Omental fat pad (tissue), 4 donors: ENCODE measurements around the gene FSIP1. TPM values are rescaled to one million over a fixed set of nuclear protein-coding genes. Genes with fewer than 3 reads are reported as not detected.

Experiments used
- ATAC-seq: fragments of 150-250 bp; one replicate; pipeline ENCODE4 v1.9.1; 2016; ENCODE audit warnings: mild to moderate bottlenecking, moderate library complexity; ENCODE audit not compliant: low FRiP score
- DNase-seq: peaks from one replicate; pipeline ENCODE4 v3.0.0-alpha.2; 2019; ENCODE audit warnings: low spot score
- CTCF ChIP-seq, 3 donors: fragments of 450-650 bp; IDR thresholded peaks; one replicate each; pipeline ENCODE4 v1.5.1; 2016 to 2017; ENCODE audit warnings: antibody characterized with exemption in 3 of 3, mild to moderate bottlenecking in 3 of 3, moderate library complexity in 2 of 3
- total RNA-seq, 4 donors: library from RNA; depleted of rRNA; stranded (reverse); fragments of >200 nt; gene quantifications; one replicate each; pipeline ENCODE4 v1.1.0, GENCODE V29; 2016

Gene FSIP1
- total RNA-seq, 4 donors from 2014 or later: 0.32 to 0.48 (median 0.41) TPM

DNA sequence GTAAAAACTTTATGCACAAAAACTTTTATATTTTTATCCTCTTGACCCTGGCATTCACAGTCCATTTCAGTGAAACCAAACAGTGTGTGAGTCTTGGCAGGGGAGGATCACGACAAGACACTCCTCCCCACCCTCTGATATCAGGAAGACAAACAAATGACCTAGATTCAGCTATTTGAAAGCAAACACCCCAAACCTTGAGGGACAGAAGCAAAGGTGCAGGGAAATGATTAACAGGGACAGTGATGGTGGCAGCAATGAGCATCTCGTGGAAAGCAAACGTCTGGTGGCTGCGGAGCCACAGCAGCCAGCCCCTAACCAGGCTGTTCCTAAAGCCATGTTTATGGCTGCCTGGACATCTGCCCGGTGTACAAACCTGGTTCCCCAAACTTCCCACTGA is 52.1 kb downstream of the FSIP1 start:
- no peak for DNase-seq
- TF ChIP-seq CTCF (IDR thresholded peaks at IDR 0.05): no peak
- no peak for ATAC-seq

DNA sequence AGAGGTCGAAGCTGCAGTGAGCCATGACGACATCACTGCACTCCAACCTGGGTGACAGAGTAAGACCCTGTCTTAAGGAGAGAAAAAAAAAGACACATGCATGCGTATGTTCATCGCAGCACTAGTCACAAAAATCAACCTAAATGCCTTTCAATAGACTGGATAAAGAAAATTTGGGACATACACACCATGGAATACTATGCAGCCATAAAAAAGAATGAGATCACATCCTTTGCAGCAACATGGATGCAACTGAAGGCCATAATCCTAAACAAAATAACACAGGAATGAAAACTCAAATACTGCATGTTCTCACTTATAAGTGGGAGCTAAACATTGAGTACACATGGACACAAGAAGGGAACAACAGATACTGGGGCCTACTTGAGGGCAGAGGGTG is 53.1 kb downstream of the FSIP1 start:
- DNase-seq (no peak), ATAC-seq (no peak)
- no peak for TF ChIP-seq CTCF (IDR thresholded peaks at IDR 0.05)

DNA sequence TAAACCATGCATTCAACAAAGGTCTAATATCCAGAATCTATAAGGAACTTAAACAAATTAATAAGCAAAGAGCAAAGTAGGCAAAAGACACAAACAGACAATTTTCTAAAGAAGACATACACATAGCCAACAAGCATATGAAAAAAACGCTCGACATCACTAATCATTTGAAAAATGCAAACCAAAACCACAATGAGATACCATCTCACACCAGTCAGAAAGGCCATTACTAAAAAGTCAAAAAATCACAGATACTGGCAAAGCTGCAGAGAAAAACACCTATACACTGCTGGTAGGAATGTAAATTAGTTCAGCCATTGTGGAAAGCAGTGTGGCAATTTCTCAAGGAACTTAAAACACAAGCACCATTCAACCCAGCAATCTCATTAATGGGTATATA is 53.8 kb downstream of the FSIP1 start:
- no peak for DNase-seq
- no peak for TF ChIP-seq CTCF (IDR thresholded peaks at IDR 0.05)
- no peak for ATAC-seq

DNA sequence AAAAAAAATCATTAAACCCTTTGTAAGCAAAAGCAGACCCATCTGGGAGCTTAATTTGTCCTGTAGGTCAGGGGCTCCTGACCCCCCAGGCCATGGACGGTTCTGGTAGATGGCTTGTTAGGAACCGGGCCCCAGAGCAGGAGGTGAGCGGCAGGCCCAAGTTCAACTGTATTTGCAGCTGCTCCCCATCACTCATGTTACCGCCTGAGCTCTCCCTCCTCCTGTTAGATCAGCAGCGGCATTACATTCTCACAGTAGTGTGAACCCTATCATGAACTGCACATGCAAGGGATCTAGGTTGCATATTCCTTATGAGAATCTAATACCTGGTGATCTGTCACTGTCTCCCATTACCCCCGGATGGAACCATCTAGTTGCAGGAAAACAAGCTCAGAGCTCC is 60.7 kb downstream of the FSIP1 start:
- no peak for ATAC-seq
- no peak for DNase-seq
- TF ChIP-seq CTCF (IDR thresholded peaks at IDR 0.05): no peak

DNA sequence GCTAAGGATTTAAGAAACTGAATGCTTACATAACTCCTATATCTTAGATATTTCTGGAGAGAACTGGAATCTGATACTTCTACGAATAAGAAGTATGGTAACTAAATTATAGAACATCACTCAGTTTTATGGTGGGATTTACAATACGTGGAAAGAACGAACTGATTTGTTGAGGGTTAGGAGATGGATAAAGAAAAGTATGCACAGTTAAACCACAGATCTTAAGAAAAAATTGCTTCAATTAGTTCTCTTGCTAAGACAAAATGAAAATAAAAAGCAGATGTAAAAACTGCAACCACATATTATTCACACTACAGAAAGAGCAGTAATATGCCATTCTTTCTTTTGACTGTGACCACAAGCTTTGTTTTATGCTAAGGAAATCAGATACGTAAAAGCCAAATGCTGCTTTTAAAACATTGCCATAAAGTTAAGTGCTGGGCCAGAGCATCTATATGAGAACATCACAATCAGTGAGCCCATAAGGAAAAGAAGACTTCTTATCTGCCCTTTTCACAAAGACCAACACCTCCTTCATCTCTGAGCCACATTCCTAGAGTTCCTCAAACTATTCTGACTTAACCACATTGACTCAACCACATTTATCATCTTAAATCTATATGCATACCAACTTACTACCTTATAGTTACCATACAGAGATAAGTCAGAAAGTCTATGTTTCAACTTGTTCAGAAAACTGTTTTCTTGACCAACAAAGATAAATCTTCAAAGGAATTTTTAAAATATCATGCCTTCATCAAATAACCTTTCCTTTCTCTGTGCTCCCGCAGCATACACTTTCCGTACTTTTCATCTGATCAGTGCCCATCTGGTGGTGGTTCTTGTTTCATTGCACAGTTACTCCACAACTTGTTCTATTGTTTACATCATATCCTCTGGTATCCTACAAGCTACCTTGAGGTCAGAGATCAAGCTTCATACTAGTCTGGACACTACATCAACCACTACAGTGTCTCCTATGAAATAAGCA is 61.7 kb downstream of the FSIP1 start:
- no peak for TF ChIP-seq CTCF (IDR thresholded peaks at IDR 0.05)
- ATAC-seq (no peak), DNase-seq (no peak)

- no peak for DNase-seq
- no peak for TF ChIP-seq CTCF (IDR thresholded peaks at IDR 0.05)
- ATAC-seq: no peak
Observed at GRCh38 chr15:39720081-39720480, 62.6 kb downstream of the FSIP1 start.

GRCh38 chr15:39719109-39719508 is 63.5 kb downstream of the FSIP1 start:
- TF ChIP-seq CTCF (IDR thresholded peaks at IDR 0.05): no peak
- no peak for ATAC-seq
- no peak for DNase-seq
